ENCODE measurements around the gene GNAQ. TPM values are rescaled to one million over a fixed set of nuclear protein-coding genes. Genes with fewer than 3 reads are reported as not detected.

The GNAQ gene
- polyA plus RNA-seq, 1 experiment = 21.4 TPM

DNA sequence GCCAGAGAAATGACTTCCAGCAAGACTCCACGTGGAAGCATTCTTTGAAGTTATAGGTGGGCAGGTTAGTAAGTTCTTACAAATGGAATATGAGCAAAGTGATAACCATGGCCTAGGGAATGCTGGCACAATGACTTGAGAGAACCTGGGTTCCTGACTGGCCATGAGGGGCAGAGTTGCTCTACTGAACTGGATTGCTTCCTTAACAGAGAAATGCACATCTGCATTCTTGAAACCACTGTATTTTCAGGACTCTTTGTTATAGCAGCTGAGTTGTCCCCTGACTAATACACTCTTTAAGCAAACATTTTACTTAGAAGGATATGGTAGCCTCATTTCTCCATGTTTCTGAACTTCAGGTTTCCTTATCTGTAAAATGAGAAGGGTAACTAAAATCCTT is 275.2 kb downstream of the GNAQ start:
- Histone ChIP-seq H3K27me3 (ENCODE audit: control insufficient read depth, insufficient read depth, low read length) (no peaks in the 10 kb centered on the region), H3K4me3 (ENCODE audit: low read depth, low read length) (no peak overlapping the region), H3K36me3 (ENCODE audit: control insufficient read depth, insufficient read depth, low read length) (no peaks in the 10 kb centered on the region; the same call in 1 of the 2 replicates)
- CTCF ChIA-PET = interaction anchor here (1.2 kb wide), 1 partner anchor 300 kb away, joined by 3 read pairs; no protein-coding TSS in a partner anchor
- TF ChIP-seq, protein P1, sequence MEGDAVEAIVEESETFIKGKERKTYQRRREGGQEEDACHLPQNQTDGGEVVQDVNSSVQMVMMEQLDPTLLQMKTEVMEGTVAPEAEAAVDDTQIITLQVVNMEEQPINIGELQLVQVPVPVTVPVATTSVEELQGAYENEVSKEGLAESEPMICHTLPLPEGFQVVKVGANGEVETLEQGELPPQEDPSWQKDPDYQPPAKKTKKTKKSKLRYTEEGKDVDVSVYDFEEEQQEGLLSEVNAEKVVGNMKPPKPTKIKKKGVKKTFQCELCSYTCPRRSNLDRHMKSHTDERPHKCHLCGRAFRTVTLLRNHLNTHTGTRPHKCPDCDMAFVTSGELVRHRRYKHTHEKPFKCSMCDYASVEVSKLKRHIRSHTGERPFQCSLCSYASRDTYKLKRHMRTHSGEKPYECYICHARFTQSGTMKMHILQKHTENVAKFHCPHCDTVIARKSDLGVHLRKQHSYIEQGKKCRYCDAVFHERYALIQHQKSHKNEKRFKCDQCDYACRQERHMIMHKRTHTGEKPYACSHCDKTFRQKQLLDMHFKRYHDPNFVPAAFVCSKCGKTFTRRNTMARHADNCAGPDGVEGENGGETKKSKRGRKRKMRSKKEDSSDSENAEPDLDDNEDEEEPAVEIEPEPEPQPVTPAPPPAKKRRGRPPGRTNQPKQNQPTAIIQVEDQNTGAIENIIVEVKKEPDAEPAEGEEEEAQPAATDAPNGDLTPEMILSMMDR (IDR thresholded peaks at IDR 0.05; ENCODE audit: insufficient read depth, low read depth, low read length) = no peak
- DNase-seq (ENCODE audit: low read depth) = no peak
- POLR2A ChIA-PET = no interaction called here

DNA sequence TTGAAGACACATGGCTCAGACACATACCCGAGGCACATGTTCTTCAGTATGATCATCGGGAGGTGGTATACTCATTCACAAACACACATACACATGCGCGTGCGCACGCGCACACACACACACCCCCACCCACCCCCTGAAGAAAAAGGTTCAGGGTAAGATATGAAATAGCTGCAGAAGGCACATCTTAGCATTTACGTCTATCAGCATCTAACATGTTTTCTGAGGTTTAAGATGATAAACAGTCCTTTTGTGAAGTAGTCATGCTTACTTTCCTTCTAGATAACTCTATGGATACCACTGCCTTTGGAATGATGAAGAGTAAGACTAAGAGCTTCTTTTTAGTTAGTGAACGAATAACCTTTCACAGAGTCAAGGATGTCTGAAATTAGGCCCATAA is 278.4 kb downstream of the GNAQ start:
- H3K4me3 ChIP-seq (ENCODE audit: low read depth, low read length) = no peak overlapping the region
- ChIA-PET POLR2A (no interaction called here), CTCF (interaction anchor here (1.2 to 2.3 kb wide), 3 partner anchors 11 to 265 kb away, joined by 3 to 14 read pairs (median 3); no protein-coding TSS in a partner anchor)
- no peaks in the 10 kb centered on the region for H3K27me3 ChIP-seq (ENCODE audit: control insufficient read depth, insufficient read depth, low read length)
- no peak for DNase-seq (ENCODE audit: low read depth)
- TF ChIP-seq, protein P1 (IDR thresholded peaks at IDR 0.05; ENCODE audit: insufficient read depth, low read depth, low read length) = no peak
- H3K36me3 ChIP-seq (ENCODE audit: control insufficient read depth, insufficient read depth, low read length) = no peaks in the 10 kb centered on the region; the same call in 1 of the 2 replicates

DNA sequence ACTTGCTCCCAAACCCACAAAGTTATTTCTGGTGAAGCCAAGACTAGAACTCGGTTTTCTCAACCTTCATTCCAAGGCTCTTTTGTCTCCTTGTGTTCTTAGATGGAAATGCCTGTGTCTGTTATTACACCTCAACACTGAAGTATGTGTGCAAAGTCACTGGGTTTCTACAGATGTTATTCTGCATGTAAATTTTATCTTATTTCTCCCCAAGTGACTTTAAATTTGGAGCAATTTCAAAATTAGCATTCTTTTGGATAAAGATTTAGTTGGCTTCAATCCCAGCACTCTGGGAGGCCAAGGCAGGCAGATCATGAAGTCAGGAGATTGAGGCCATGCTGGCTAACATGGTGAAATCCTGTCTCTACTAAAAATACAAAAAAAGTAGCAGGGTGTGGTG is 279.1 kb downstream of the GNAQ start:
- DNase-seq (ENCODE audit: low read depth) = peak; percentile 87
- CTCF ChIA-PET = interaction anchor here (0.6 to 3.2 kb wide), 8 partner anchors 16 to 318 kb away, joined by 3 to 29 read pairs (median 4); no protein-coding TSS in a partner anchor
- Histone ChIP-seq H3K36me3 (ENCODE audit: control insufficient read depth, insufficient read depth, low read length) (no peaks in the 10 kb centered on the region; the same call in 1 of the 2 replicates), H3K27me3 (ENCODE audit: control insufficient read depth, insufficient read depth, low read length) (no peaks in the 10 kb centered on the region), H3K4me3 (ENCODE audit: low read depth, low read length) (no peak overlapping the region)
- POLR2A ChIA-PET = no interaction called here
- TF ChIP-seq, protein P1 (IDR thresholded peaks at IDR 0.05; ENCODE audit: insufficient read depth, low read depth, low read length) = peak; percentile 26; the same call in 1 of the 2 replicates

DNA sequence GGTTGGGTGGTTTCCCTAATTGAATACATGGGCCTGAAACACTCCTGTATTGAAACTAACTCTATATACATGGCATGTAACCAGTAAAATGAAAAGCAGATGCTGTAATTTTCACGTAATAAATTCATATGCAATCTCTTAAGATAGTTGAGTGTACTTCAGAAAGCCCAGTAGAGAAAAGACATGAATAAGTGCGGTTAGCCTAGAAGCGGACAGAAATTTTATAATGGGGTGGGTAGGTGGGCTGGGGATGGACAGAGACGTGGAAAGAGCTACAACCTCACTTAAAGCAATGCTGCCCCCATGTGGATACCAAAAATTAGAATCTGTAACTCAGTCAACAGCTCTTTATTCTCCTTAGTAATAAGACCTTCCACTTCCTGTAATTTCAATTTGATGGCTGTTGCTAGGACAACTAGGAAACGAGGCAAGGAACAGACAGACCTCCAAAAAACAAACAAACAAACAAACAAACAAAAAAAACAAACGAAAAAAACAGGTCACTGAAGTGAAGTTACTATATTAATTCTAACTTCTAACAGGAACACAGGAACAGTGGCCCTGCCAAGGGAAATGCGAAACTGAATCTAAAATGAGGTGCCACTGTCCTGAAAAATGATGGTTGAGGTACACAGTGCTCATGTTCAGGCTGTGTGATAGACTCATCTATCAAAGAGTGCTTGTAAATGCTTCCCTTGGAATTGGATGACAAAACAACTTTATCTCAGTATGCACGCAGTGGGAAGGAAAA is 280.1 kb downstream of the GNAQ start:
- no peaks in the 10 kb centered on the region; the same call in 1 of the 2 replicates for H3K36me3 ChIP-seq (ENCODE audit: control insufficient read depth, insufficient read depth, low read length)
- POLR2A ChIA-PET = no interaction called here
- H3K4me3 ChIP-seq (ENCODE audit: low read depth, low read length) = no peak overlapping the region
- TF ChIP-seq, protein P1 (IDR thresholded peaks at IDR 0.05; ENCODE audit: insufficient read depth, low read depth, low read length) = peak; percentile 49
- no peaks in the 10 kb centered on the region for H3K27me3 ChIP-seq (ENCODE audit: control insufficient read depth, insufficient read depth, low read length)
- peak; percentile 80 for DNase-seq (ENCODE audit: low read depth)
- CTCF ChIA-PET = interaction anchor here (0.9 to 3.2 kb wide), 12 partner anchors 10 to 317 kb away, joined by 3 to 29 read pairs (median 4); no protein-coding TSS in a partner anchor

DNA sequence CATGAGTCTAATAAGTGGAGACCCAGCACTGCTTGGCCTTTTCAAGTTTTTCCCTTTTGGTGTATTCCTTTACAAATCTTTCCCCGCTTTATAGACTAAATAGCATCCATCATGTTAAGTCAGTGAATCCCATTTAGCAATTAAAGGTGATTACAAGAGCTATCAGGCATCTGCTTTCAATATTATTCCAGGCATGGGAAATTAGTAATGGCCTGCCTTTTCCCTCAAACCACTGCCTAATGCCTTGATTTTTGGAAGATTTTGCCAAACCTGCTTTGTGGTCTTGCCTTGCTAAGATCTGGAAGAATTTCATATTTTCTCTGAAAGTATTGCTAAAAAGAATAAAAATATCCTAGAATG is 280.6 kb downstream of the GNAQ start:
- no peak for DNase-seq (ENCODE audit: low read depth)
- POLR2A ChIA-PET = no interaction called here
- H3K4me3 ChIP-seq (ENCODE audit: low read depth, low read length) = no peak overlapping the region
- CTCF ChIA-PET = interaction anchor here (0.9 to 3.2 kb wide), 11 partner anchors 9 to 317 kb away, joined by 3 to 29 read pairs (median 4); no protein-coding TSS in a partner anchor
- TF ChIP-seq, protein P1 (IDR thresholded peaks at IDR 0.05; ENCODE audit: insufficient read depth, low read depth, low read length) = no peak
- H3K36me3 ChIP-seq (ENCODE audit: control insufficient read depth, insufficient read depth, low read length) = no peaks in the 10 kb centered on the region; the same call in 1 of the 2 replicates
- no peaks in the 10 kb centered on the region for H3K27me3 ChIP-seq (ENCODE audit: control insufficient read depth, insufficient read depth, low read length)

Measured in BJ (cell line).